Hematopoietic multipotent progenitor cell treated with erythropoietin and hydrocortisone succinate and interleukin-3 and kit ligand, for 15 days (in vitro differentiated cells): Measurements from ENCODE around the gene ITGAV.
A peak's percentile ranks its signal among the peaks of the same experiment; 100 is the strongest.
"Not testable (repeated sequence)": the region's sequence is repeated elsewhere in the genome, so short reads cannot be mapped to it uniquely, and the experiment has no call there.

ENCODE experiments used
- DNase-seq: peaks from one replicate; pipeline ENCODE4 v3.0.0-alpha.2; 2015; ENCODE audit warnings: low spot score

ITGAV gene

GRCh38 chr2:186589612-186590349, at the start of gene ITGAV:
TSS of gene ITGAV (plus strand) at chr2:186590056. CDS start at chr2:186590339, 283 bp downstream.
- peak; percentile 45 for DNase-seq

- no peak for DNase-seq
Measured at GRCh38 chr2:186540941-186541340, 48.9 kb upstream of the ITGAV start.

DNA sequence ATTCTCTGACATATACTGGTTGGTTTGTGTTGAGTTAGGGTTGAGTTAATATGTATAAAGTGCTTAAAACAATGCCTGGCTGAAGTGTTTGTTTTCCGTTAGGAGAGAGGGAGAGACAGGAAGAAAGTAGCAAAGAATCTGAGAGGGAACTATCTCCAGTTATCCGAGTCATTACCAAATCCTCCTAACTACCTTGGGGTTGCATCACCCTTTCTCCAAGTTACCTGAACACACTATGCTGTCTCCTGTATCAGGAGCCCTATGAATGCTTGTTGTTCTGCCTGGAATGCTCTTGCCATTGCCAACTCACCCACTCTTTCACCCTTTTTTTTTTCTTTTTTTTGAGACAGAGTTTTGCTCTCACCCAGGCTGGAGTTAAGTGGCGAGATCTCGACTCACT, 47.9 kb upstream of the ITGAV start:
- no peak for DNase-seq

DNA sequence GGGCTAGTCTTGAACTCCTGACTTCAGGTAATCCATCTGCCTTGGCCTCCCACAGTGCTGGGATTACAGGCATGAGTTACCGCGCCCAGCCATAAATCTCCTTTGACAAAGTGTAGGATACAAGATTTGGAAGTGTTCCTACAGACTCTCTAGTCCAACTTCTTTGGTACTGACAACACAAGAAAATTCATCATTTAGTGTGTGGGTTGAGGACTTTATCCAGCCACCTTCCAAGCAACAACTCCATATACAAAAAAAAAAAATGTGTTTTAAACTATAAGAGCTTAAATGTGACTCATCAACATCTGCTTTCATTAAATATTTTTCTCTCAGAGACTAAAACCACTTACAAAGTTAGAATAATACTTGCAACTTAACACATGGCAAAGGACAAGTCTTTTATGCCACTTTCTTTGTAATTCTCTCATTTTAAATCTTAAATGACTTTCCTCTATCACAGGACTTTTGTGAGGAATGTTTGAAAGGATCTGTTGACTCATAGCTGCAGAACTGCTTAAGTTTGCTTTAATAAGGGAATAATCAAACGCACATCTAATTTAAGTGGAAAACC, 46.2 kb upstream of the ITGAV start:
- no peak for DNase-seq

GRCh38 chr2:186544255-186544675, 45.6 kb upstream of the ITGAV start:
- DNase-seq, result no peak

DNA sequence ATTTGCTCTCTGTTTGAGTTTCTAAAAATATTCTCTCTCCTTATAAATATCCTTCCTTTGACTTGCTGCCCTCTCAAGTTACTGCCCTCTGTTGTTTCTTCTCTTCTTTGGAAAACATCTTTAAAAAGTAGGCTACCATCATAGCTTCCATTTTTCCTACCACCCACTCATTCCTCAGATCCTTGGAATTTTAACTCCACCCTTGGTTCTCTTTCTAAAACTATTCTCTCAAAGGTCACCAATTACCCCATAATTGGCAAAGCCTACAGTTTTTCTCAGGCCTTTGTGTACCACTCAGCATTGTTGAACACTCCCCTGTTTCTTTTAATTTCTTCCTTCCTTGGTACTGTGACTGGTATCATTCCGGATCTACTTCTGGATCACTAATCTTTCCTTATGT, 43.0 kb upstream of the ITGAV start:
- DNase-seq, result no peak

DNA sequence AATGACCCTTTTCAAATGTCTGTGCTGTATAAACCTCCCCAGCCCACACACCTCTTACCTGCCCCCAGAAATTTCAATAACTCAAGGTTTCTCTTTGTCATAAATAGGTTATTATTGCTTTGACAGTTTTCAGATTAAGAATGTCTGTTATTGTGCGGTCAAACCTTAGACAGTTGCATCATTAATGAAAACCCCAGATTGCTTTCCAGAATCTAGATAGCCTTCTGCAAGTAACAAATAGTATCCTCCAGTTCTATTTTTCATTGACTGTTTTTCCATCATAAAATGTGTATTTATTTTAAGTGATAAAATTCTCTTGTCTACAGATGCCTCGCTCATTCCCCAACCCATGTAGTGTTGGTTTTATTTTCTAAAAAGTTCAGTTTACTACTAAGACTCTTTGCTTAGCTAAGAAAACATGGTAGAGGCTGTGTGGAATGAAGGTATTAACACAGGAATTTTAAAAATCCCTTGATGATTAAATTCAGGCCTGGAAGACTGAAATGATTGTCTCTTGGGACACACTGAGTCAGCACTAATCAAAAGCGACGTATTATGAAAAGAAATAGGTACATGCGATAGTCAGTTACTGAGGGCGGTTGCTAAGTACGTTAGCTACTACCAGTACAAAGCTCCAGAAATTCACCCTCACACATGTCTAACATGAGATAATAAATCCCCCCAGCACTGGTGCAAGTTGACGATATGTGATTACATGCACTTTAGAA, 38.4 kb upstream of the ITGAV start:
- no peak for DNase-seq

DNA sequence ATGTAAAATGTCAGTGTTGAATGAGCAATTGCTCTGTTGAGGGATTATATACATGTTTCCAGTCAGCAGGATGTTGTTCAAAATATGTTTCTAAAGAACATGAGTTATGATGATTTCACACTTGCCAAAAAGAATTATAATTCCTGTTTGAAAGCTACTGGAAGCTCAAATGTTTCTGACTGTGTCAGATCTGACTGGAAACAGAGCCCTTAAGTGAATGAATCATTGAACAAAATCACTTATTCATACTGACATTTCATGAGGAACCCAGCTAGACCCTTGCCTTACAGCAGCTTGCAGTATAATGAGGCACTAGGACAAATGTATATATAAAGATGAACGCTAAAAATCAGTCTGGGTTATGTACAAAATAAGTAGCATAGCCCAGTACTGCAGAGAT, 35.4 kb upstream of the ITGAV start:
- DNase-seq, result no peak

GRCh38 chr2:186554850-186555671, 34.8 kb upstream of the ITGAV start:
- DNase-seq, result no peak

GRCh38 chr2:186558512-186559276, 31.2 kb upstream of the ITGAV start:
- no peak for DNase-seq

- DNase-seq, result no peak
Measured at GRCh38 chr2:186559370-186559769, 30.5 kb upstream of the ITGAV start.

DNA sequence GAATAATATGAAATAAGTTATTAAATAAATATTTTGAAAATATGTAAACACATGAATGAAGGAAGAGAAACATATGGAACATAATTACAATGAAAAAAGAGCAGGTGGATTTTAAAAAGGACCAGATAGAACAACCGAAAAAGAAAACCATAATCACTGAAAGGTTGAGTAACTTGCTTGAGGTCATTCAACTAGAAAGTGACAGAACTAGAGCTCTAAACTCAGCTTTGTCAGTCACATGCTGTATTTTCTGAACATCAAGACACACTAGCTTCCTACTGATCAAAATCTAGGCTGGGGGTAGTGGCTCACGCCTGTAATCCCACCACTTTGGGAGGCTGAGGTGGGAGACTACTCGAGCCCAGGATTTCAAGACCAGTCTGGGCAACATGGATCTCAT, 30.0 kb upstream of the ITGAV start:
- no peak for DNase-seq

DNA sequence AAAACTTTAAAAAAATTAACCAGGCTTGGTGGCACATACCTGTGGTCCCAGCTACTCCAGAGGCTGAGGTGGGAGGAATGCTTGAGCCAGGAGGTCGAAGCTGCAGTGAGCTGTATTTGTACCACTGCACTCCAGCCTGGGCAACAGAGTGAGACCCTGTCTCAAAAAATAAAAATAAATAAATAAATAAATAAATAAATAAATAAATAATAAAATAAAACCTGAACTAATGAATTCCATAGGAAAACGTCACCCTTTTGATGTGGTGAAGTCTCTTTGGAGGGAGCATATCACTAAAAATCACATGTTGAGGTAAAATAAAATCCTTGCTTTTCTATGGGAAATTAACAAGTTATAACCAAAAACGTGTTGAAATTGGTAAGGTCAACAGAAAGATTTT, 29.6 kb upstream of the ITGAV start:
- DNase-seq, result no peak

GRCh38 chr2:186561467-186562208, 28.2 kb upstream of the ITGAV start:
- DNase-seq, result no peak

DNA sequence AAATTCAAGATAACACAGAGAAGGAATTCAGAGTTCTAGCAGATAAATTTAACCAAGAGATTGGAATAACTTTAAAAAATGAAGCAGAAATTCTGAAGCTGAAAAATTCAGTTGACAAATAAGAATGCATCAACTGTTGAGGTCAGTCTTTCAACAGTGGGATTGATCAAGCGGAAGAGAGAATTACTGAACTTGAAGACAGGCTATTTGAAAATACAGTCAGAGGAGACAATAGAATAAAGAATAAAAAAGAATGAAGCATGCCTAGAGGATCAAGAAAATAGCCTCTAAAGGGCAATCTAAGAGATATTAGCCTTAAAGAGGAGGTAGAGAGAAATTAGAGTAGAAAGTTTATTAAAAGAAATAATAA, 27.7 kb upstream of the ITGAV start:
- DNase-seq, result no peak

DNA sequence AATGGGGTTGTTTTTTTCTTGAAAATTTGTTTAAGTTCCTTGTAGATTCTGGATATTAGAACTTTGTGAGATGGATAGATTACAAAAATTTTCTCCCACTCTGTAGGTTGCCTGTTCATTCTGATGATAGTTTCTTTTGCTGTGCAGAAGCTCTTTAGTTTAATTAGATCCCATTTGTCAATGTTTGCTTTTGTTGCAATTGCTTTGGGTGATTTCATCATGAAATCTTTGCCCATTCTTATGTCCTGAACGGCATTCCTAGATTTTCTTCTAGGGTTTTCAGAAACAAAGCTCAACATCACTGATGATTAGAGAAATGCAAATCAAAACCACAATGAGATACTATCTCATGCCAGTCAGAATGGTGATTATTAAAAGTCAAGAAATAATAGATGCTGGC, 21.3 kb upstream of the ITGAV start:
- not testable (repeated sequence) for DNase-seq

GRCh38 chr2:186569127-186569526, 20.7 kb upstream of the ITGAV start:
- DNase-seq, result not testable (repeated sequence)

DNA sequence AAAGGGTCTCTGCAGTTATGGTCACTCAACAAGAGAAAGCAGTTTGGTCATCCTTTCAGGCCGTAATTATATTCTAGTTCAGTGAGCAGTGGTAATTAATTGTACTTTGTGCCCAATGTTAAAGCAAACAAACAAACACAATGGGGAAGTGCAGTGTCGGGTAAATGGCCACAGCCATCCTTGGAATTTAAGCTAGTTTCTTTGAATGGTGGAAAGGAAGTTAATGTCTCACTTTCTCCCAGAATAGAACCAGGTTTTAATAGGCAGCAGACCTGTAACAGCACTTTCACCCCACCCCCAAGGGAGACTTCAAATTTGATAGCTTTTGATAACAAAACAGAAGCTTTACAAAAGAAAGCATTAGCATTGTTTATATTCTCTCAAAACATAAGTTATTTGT, 20.0 kb upstream of the ITGAV start:
- no peak for DNase-seq

GRCh38 chr2:186570604-186571003, 19.3 kb upstream of the ITGAV start:
- DNase-seq, result no peak

GRCh38 chr2:186572705-186573104, 17.2 kb upstream of the ITGAV start:
- DNase-seq, result no peak

DNA sequence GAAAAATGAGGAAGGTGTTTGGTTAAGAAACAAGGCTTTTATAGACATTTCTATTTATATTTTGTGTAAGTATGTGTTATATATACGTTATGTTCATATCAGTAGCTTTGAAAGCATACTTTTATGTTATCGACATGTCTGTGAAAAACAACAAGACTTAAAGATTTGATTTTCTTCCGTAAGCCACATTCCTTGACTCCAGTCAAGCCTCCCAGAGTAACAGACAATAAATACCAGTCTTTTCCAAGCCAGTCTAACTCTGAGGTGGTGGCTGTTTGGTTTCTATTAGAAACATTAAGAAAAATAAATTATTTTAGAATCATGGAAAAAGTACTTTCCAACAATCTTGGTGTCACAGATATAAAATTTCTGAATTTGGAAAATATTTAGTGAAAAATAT, 16.3 kb upstream of the ITGAV start:
- DNase-seq, result no peak
